GM12878 (cell line): ENCODE results near the gene LEP. TPM values are rescaled to one million over a fixed set of nuclear protein-coding genes. Genes with fewer than 3 reads are reported as not detected.

Source experiments
- ATAC-seq: fragments of 200-7000 bp; cut with Tn5 transposase; 3 replicates; pipeline ENCODE4 v1.9.1; 2020; ENCODE audit warnings: mild to moderate bottlenecking, moderate library complexity
- BruUV-seq: library from RNA; stranded (reverse); fragments of 400-500 nt; replicated peaks from 2 replicates; lab custom pipeline; 2021; lab: Mats Ljungman, UMichigan
- CTCF ChIA-PET: fragments of 300-600 bp; sonication (Branson Sonifier 250); formaldehyde crosslinking; extraction: SDS; loops from one replicate; lab custom pipeline; 2021; ENCODE audit warnings: inconsistent platforms; lab: Yijun Ruan, JAX
- POLR2A ChIA-PET: fragments of 350-600 bp; formaldehyde crosslinking; extraction: SDS; loops from one replicate; lab custom pipeline; 2021; ENCODE audit warnings: inconsistent platforms; lab: Charles Lee
- RAD21 ChIA-PET: fragments of 300-600 bp; sonication (Branson Sonifier 250); formaldehyde crosslinking; loops from one replicate; lab custom pipeline; 2023; ENCODE audit warnings: antibody characterized with exemption; ENCODE audit not compliant: unreplicated experiment; lab: Charles Lee
- SMC1A ChIA-PET: fragments of 300-600 bp; sonication (Branson Sonifier 250); formaldehyde crosslinking; loops from one replicate; lab custom pipeline; 2023; ENCODE audit not compliant: unreplicated experiment, uncharacterized antibody; lab: Charles Lee
- DNase-seq: peaks from one replicate; pipeline ENCODE4 v3.0.0-alpha.2; 2011; ENCODE audit warnings: low read depth, low spot score
- FAIRE-seq: peaks from 3 replicates; lab custom pipeline; 2011; peaks lifted over from hg19 to GRCh38; lab: Jason Lieb, UNC
- H2AFZ ChIP-seq: 2 replicates; pipeline ENCODE4 v1.6.0; 2011; ENCODE audit warnings: low read depth, low read length, control low read depth; ENCODE audit not compliant: control insufficient read depth
- H3K27ac ChIP-seq: 2 replicates; pipeline ENCODE4 v1.5.1; 2011; ENCODE audit warnings: control low read depth; ENCODE audit not compliant: control insufficient read depth, insufficient read depth
- H3K27me3 ChIP-seq, 2 experiments: replicated peaks in 1 of 2; 2 replicates each; pipeline versions ENCODE4 v1.6.0 to v1.6.1; 2011; ENCODE audit warnings: low read length in 1 of 2; ENCODE audit not compliant: control insufficient read depth in 2 of 2, insufficient read depth in 2 of 2
- H3K36me3 ChIP-seq, 2 experiments: 2 replicates each; pipeline ENCODE4 v1.5.1; 2011; ENCODE audit warnings: low read length in 1 of 2; ENCODE audit not compliant: control insufficient read depth in 2 of 2, insufficient read depth in 2 of 2
- H3K4me1 ChIP-seq: 2 replicates; pipeline ENCODE4 v1.6.1; 2011; ENCODE audit warnings: mild to moderate bottlenecking, low read length, moderate library complexity, mixed read lengths; ENCODE audit not compliant: control insufficient read depth, insufficient read depth
- H3K4me2 ChIP-seq: 2 replicates; pipeline ENCODE4 v1.6.0; 2011; ENCODE audit warnings: control low read depth; ENCODE audit not compliant: control insufficient read depth, insufficient read depth
- H3K4me3 ChIP-seq: fragments of 200-600 bp; sonication (generic); 2 replicates; pipeline ENCODE4 v1.5.1; 2016
- H3K79me2 ChIP-seq: 2 replicates; pipeline ENCODE4 v1.6.0; 2011; ENCODE audit warnings: low read length; ENCODE audit not compliant: control insufficient read depth, insufficient read depth
- H3K9ac ChIP-seq: 2 replicates; pipeline ENCODE4 v1.8.0; 2011; ENCODE audit warnings: low read length, control low read depth, mixed read lengths; ENCODE audit not compliant: control insufficient read depth, insufficient read depth
- H3K9me3 ChIP-seq: replicated peaks from 3 replicates; pipeline ENCODE4 v1.5.1; 2011; ENCODE audit warnings: mild to moderate bottlenecking, low read length; ENCODE audit not compliant: control insufficient read depth, insufficient read depth
- H4K20me1 ChIP-seq: 2 replicates; pipeline ENCODE4 v1.6.0; 2011; ENCODE audit not compliant: control insufficient read depth, insufficient read depth
- BMI1 ChIP-seq: fragments of 450-650 bp; IDR thresholded peaks from 2 replicates; pipeline ENCODE4 v1.6.1; 2016; ENCODE audit warnings: mild to moderate bottlenecking, moderate library complexity, borderline replicate concordance
- EED ChIP-seq: sonication (generic); IDR thresholded peaks from 2 replicates; pipeline ENCODE4 v1.6.1; 2016; ENCODE audit warnings: antibody characterized with exemption, low read depth
- EP300 ChIP-seq, 2 experiments: fragments of 150-350 bp in 1 of 2; IDR thresholded peaks; 2 replicates each; pipeline ENCODE4 v1.6.1; 2011 to 2012; ENCODE audit warnings: low read depth in 2 of 2, low read length in 2 of 2, borderline replicate concordance in 1 of 2, improper control_type of control experiment in 1 of 2, inconsistent platforms in 1 of 2; ENCODE audit not compliant: control insufficient read depth in 1 of 2
- HDAC2 ChIP-seq: fragments of 200-600 bp; sonication (generic); IDR thresholded peaks from 2 replicates; pipeline ENCODE4 v1.6.1; 2017
- NKRF ChIP-seq: fragments of 450-650 bp; conservative IDR thresholded peaks from 2 replicates; pipeline ENCODE4 v1.6.1; 2017; ENCODE audit warnings: mild to moderate bottlenecking, moderate library complexity
- NR2C2 ChIP-seq: IDR thresholded peaks from 2 replicates; pipeline ENCODE4 v1.6.1; 2011; ENCODE audit warnings: borderline replicate concordance, low read depth; ENCODE audit not compliant: control insufficient read depth, insufficient read length
- PAX8 ChIP-seq: fragments of 450-650 bp; IDR thresholded peaks from 2 replicates; pipeline ENCODE4 v1.6.1; 2017; ENCODE audit warnings: mild to moderate bottlenecking, moderate library complexity
- RUNX3 ChIP-seq: IDR thresholded peaks from 2 replicates; pipeline ENCODE4 v1.6.1; 2012; ENCODE audit warnings: low read length, inconsistent platforms
- SP1 ChIP-seq: IDR thresholded peaks from one replicate; pipeline ENCODE4 v1.6.1; 2011; ENCODE audit warnings: low read depth, low read length
- ZBTB40 ChIP-seq: fragments of 450-650 bp; IDR thresholded peaks from 2 replicates; pipeline ENCODE4 v1.6.1; 2016; ENCODE audit warnings: mild to moderate bottlenecking, moderate library complexity, borderline replicate concordance
- ZNF24 ChIP-seq: fragments of 450-650 bp; IDR thresholded peaks from 2 replicates; pipeline ENCODE4 v1.6.1; 2017; ENCODE audit warnings: antibody characterized with exemption, mild to moderate bottlenecking
- WGBS: methylation state at CpG from one replicate; pipeline ENCODE4 v1.1.6; 2016; ENCODE audit warnings: low lambda C conversion rate; ENCODE audit not compliant: insufficient replicate concordance, insufficient coverage; ENCODE audit errors: missing lambda C conversion rate; 5-methylcytosine and 5-hydroxymethylcytosine counted together
- in situ Hi-C: fragments of 300-500 bp; cut with MboI; formaldehyde crosslinking; loops from 9 replicates; pipeline ENCODE4 v1.14.3; 2018; ENCODE audit warnings: mixed read lengths
- intact Hi-C: fragments of 100-400 bp; cut with micrococcal nuclease; formaldehyde crosslinking; loops from one replicate; pipeline ENCODE4 v1.14.2; 2022; ENCODE audit not compliant: unreplicated experiment
- polyA plus RNA-seq, 11 experiments: library from polyadenylated mRNA; depleted of rRNA in 4 of 11; unstranded in 6 of 11; stranded (reverse) in 5 of 11; fragments of >200 nt; fragmentation: Nextera tagmentation in 4 of 11; fragmentation: Illumina TruSeq in 1 of 11; extraction: Ambion mirVana in 4 of 11; extraction: Trizol in 1 of 11; gene quantifications; 1 replicate in 1 of 11; 2 replicates in 10 of 11; pipeline versions ENCODE4 v1.2.1 to v1.2.3, GENCODE V29; 2011 to 2016; ENCODE audit warnings: inconsistent platforms in 2 of 11, missing spikeins in 2 of 11, low read depth in 1 of 11
- total RNA-seq, 4 experiments: library from RNA; depleted of rRNA in 3 of 4; stranded (reverse); fragments of >200 nt in 3 of 4; fragmentation: Illumina TruSeq in 1 of 4; extraction: Trizol in 1 of 4; gene quantifications; 2 replicates each; pipeline versions ENCODE4 v1.2.1 to v1.2.3, GENCODE V29; 2013 to 2021
- TF ChIP-seq, protein P1 (sequence below): fragments of 450-650 bp; IDR thresholded peaks from 2 replicates; pipeline ENCODE4 v1.6.1; 2017; ENCODE audit warnings: mild to moderate bottlenecking, low read depth, inconsistent platforms; ENCODE audit not compliant: poor library complexity, severe bottlenecking
- TF ChIP-seq, protein P2 (sequence below): IDR thresholded peaks from 2 replicates; pipeline ENCODE4 v1.6.1; 2011; ENCODE audit warnings: mild to moderate bottlenecking, low read depth, low read length, moderate library complexity; ENCODE audit not compliant: insufficient replicate concordance

The LEP gene
- total and polyA plus RNA-seq, 10 of the 15 experiments (the other 5 are each of a cell fraction or from before 2014, with no cell fraction given): not detected

DNA sequence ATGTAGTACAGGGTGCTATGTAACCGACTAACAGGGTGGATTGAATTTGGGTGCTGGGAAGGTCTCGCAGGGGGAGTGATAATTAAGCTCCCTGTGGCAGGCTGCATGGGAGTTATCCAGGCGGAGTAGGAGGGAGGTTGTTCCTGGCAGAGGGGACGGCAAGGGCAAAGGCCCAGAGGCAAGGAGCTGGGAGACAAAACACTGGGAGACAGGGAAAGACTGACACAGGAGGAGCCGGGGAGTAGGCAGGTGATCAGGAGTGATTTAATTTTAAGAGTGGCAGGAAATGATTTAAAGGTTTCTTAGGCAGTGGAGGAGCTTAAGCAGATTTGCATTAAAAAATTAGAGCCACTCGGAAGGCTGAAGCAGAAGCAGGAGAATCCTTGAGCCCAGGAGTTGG, 40.7 kb upstream of the LEP start (continued):
- TF ChIP-seq, protein P1, sequence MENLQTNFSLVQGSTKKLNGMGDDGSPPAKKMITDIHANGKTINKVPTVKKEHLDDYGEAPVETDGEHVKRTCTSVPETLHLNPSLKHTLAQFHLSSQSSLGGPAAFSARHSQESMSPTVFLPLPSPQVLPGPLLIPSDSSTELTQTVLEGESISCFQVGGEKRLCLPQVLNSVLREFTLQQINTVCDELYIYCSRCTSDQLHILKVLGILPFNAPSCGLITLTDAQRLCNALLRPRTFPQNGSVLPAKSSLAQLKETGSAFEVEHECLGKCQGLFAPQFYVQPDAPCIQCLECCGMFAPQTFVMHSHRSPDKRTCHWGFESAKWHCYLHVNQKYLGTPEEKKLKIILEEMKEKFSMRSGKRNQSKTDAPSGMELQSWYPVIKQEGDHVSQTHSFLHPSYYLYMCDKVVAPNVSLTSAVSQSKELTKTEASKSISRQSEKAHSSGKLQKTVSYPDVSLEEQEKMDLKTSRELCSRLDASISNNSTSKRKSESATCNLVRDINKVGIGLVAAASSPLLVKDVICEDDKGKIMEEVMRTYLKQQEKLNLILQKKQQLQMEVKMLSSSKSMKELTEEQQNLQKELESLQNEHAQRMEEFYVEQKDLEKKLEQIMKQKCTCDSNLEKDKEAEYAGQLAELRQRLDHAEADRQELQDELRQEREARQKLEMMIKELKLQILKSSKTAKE: no peak
- no peak for TF ChIP-seq SP1
- no peak for TF ChIP-seq EP300 (IDR thresholded peaks at IDR 0.05; ENCODE audit: borderline replicate concordance in 1 of 2, control insufficient read depth in 1 of 2, low read depth in 2 of 2, low read length in 2 of 2)
- no peak for TF ChIP-seq NR2C2
- TF ChIP-seq BMI1: no peak
- TF ChIP-seq, protein P2, sequence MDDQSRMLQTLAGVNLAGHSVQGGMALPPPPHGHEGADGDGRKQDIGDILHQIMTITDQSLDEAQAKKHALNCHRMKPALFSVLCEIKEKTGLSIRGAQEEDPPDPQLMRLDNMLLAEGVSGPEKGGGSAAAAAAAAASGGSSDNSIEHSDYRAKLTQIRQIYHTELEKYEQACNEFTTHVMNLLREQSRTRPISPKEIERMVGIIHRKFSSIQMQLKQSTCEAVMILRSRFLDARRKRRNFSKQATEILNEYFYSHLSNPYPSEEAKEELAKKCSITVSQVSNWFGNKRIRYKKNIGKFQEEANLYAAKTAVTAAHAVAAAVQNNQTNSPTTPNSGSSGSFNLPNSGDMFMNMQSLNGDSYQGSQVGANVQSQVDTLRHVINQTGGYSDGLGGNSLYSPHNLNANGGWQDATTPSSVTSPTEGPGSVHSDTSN: no peak

DNA sequence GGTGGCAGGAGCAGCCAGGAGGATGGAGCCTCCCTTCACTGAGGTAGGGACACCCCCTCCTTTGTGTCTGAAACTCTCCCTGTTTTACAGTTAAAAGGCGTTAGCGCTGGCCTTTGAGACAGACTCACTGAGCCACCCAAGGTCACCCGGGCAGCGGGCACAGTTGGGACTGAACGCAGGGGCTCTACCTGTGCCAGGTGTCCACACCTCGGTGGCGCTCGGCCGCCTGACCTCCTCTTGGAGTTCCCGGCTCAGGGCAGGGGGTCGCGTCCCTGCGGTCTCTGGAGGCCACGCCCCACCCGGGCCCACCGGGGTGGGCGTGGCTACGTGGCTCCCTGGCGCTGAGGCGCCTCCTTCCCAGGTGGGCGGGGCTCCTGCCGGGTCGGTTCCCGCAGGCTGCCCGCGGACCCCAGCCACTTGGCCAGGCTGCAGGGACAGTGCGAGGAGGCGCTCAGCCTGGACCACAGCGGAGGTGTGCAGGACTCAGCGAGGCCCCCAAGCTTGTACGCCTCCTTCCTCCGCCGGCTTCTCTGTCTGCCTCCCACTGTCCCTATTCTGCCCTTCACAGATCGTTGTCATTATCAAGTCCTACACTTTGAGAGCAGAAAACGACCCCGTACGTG, 39.9 kb upstream of the LEP start:
- H3K27ac ChIP-seq: no peak overlapping the region
- no TSS peak for BruUV-seq
- RAD21 ChIA-PET: no interaction called here
- no peak overlapping the region for H3K9ac ChIP-seq
- FAIRE-seq (no peak), ATAC-seq (no peak), DNase-seq (no peak)
- H4K20me1 ChIP-seq: no peaks in the 10 kb centered on the region
- no peak overlapping the region for H2AFZ ChIP-seq
- in situ Hi-C loops (no loop called here), intact Hi-C loops (no loop called here)
- SMC1A ChIA-PET: no interaction called here
- no peaks in the 10 kb centered on the region for H3K4me1 ChIP-seq
- POLR2A ChIA-PET: no interaction called here
- WGBS: 7% methylated on average over 31 of the region's 37 CpGs
- H3K4me2 ChIP-seq: no peak overlapping the region; the same call in 1 of the 2 replicates
- H3K27me3 ChIP-seq: peaks cover 3 to 15% of the 10 kb centered on the region in 2 experiments
- H3K79me2 ChIP-seq: no peaks in the 10 kb centered on the region
- CTCF ChIA-PET: no interaction called here
- no peak overlapping the region for H3K4me3 ChIP-seq
- H3K9me3 ChIP-seq: no peaks in the 10 kb centered on the region; the same call in 2 of the 3 replicates
- H3K36me3 ChIP-seq: no peaks in the 10 kb centered on the region
- no peak for TF ChIP-seq PAX8
- TF ChIP-seq HDAC2: no peak
- TF ChIP-seq ZBTB40: no peak
- TF ChIP-seq ZNF24: no peak
- TF ChIP-seq NKRF: no peak
- no peak for TF ChIP-seq EED
- no peak for TF ChIP-seq RUNX3
- no peak for TF ChIP-seq SP1
